Lower leg skin (tissue), 4 donors: ENCODE data around the gene MAST4. TPM values are rescaled to one million over a fixed set of nuclear protein-coding genes. Genes with fewer than 3 reads are reported as not detected.
"Not testable (repeated sequence)": the region's sequence is repeated elsewhere in the genome, so short reads cannot be mapped to it uniquely, and the experiment has no call there.

Source experiments
- DNase-seq, 2 donors: peaks; one replicate each; pipeline ENCODE4 v3.0.0-alpha.2; 2019; ENCODE audit warnings: low spot score in 2 of 2
- H3K4me3 ChIP-seq: fragments of 200-600 bp; sonication (generic); 2 replicates; pipeline ENCODE4 v1.5.1; 2017; ENCODE audit warnings: mild to moderate bottlenecking, low read depth; ENCODE audit not compliant: poor library complexity, severe bottlenecking
- POLR2A ChIP-seq, 2 donors: fragments of 450-650 bp; IDR thresholded peaks; one replicate each; pipeline ENCODE4 v1.6.1; 2016 to 2017; ENCODE audit warnings: antibody characterized with exemption in 2 of 2, mild to moderate bottlenecking in 1 of 2, moderate library complexity in 1 of 2
- WGBS, 2 donors: methylation state at CpG; one replicate each; pipeline ENCODE4 v1.1.5; 2018; 5-methylcytosine and 5-hydroxymethylcytosine counted together
- intact Hi-C: fragments of 100-400 bp; cut with DNase I; formaldehyde crosslinking; loops from one replicate; pipeline ENCODE4 v1.15.0; 2023; ENCODE audit warnings: low total_unique reads
- total RNA-seq, 4 donors: library from RNA; depleted of rRNA; stranded (reverse); fragments of >200 nt; gene quantifications; one replicate each; pipeline ENCODE4 v1.1.0, GENCODE V29; 2016
- TF ChIP-seq, protein P1 (sequence below), 3 donors: fragments of 450-650 bp; IDR thresholded peaks; one replicate each; pipeline ENCODE4 v1.5.1; 2016; ENCODE audit warnings: antibody characterized with exemption in 3 of 3, mild to moderate bottlenecking in 3 of 3, moderate library complexity in 2 of 3

The MAST4 gene
- total RNA-seq, 4 donors from 2014 or later, result 49.0 to 109 (median 55.5) TPM

DNA sequence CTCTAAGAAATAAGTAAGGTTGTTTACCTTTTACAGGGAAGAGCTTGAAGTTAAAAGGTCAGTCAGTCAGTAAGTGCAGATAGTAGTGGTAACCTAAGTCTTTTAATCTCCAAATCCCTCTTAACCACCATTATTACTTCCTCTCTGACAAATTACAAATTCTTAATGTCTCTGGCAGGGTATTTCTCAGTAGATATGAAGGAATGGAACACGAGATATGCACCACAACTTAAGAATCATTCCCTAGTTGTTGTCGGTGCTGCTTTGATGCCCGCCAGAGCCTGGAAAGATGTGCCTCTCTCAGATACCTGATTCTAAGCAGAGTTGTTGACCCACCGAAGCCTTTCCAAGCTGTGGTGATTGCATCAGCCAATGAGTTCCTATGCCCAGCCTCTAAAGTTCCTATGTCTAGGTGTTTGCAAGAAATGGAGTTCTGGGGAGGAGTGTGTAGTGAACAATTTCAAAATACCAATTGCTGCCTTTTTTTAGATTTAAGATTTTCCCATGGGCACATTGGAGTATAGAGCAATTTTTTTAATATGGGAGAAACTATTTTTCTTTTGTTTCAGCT, 521.9 kb downstream of the MAST4 start:
- no peak for TF ChIP-seq POLR2A (IDR thresholded peaks at IDR 0.05)
- TF ChIP-seq, protein P1, sequence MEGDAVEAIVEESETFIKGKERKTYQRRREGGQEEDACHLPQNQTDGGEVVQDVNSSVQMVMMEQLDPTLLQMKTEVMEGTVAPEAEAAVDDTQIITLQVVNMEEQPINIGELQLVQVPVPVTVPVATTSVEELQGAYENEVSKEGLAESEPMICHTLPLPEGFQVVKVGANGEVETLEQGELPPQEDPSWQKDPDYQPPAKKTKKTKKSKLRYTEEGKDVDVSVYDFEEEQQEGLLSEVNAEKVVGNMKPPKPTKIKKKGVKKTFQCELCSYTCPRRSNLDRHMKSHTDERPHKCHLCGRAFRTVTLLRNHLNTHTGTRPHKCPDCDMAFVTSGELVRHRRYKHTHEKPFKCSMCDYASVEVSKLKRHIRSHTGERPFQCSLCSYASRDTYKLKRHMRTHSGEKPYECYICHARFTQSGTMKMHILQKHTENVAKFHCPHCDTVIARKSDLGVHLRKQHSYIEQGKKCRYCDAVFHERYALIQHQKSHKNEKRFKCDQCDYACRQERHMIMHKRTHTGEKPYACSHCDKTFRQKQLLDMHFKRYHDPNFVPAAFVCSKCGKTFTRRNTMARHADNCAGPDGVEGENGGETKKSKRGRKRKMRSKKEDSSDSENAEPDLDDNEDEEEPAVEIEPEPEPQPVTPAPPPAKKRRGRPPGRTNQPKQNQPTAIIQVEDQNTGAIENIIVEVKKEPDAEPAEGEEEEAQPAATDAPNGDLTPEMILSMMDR (IDR thresholded peaks at IDR 0.05), result no peak
- 95 to 97% methylated on average over 4 of the region's 4 CpGs for WGBS, 2 donors
- no peak for DNase-seq
- intact Hi-C loops, result no loop called here
- no peak overlapping the region for H3K4me3 ChIP-seq

DNA sequence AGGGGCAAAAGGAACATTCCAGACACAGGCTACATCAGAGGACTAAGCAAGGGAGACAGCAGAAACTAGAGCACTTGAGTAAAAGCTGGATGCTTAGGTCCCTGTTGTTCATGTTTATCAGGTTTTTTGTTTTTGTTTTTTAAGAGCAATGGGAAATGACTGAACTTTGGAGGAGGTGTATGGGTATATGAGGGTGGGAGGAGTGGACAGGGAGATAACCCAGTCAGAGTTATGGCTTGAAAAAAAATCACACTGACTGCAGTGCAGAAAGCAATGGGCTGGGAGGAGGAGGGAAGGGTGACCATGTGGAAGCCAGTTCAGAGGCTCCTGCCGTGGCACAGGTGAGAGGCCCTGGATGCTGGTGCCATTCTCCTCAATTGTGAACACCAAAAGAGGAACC, 522.8 kb downstream of the MAST4 start:
- 90 to 100% methylated on average over 1 of the region's 1 CpG for WGBS, 2 donors
- no peak for TF ChIP-seq POLR2A (IDR thresholded peaks at IDR 0.05)
- TF ChIP-seq, protein P1 (IDR thresholded peaks at IDR 0.05), result no peak
- DNase-seq, result no peak
- no peak overlapping the region for H3K4me3 ChIP-seq
- intact Hi-C loops, result no loop called here

DNA sequence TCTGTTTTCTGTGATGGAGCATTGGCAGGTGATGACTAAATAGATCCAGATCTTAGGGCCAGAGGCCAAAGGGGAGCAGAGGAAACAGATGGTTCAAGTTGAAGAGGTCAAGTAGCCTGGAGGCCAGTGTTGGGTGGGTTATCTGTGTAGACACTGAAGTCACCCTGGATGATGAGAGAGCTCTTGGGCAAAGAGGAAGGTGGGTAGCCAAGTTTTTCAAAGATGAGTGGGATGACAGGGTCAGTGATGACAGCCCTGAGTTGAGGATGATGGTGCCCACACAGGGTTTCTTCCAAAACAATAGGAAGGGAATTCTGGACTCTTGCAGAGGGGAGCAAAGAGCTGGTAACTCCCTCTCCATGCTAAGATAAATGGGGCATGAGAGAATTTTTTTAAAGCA, 523.8 kb downstream of the MAST4 start:
- DNase-seq, result no peak
- TF ChIP-seq, protein P1 (IDR thresholded peaks at IDR 0.05), result no peak
- TF ChIP-seq POLR2A (IDR thresholded peaks at IDR 0.05), result no peak
- intact Hi-C loops, result no loop called here
- no peak overlapping the region for H3K4me3 ChIP-seq

DNA sequence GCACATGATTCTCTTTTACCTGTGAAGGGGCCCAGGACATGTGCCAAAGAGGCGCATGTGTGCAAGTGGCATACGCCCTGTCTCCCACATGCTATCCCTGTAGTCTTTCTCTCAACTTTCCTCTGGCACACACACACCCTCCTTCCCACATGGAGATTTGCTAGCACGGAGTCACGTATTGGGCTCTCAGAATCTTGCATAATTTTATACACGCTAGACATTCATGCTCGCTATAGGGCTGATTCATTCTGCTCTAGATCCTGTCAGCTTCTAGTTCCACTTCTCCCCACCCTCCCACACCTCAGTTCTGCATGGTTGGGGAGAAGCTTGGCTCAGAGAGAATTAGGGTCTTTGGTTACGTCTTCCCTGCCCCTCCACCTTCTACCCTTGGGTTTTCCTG, 527.6 kb downstream of the MAST4 start:
- H3K4me3 ChIP-seq, result no peak overlapping the region
- 90 to 97% methylated on average over 7 of the region's 7 CpGs for WGBS, 2 donors
- DNase-seq, result no peak
- intact Hi-C loops, result no loop called here
- TF ChIP-seq POLR2A (IDR thresholded peaks at IDR 0.05), result no peak
- TF ChIP-seq, protein P1 (IDR thresholded peaks at IDR 0.05), result no peak

DNA sequence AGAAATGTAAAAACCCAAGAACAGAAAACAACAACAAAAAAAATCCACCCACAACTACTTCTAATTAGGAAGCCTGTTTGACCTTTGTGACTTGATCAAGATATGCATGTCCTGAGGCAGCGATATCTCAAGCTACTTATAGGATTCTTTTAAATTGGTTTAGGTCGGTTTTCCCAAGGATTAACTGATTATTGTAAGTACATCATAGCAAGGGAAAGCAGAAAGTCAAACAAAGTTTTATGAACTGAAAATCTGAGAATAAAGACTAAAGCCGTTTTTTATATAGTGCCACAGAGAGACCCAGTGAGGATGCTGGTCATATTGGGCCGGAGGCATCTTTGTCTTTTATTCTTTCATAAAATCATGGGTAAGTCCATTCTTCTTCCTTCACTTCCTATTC, 528.4 kb downstream of the MAST4 start:
- no peak for DNase-seq
- TF ChIP-seq POLR2A (IDR thresholded peaks at IDR 0.05), result no peak
- TF ChIP-seq, protein P1 (IDR thresholded peaks at IDR 0.05), result no peak
- intact Hi-C loops, result no loop called here
- WGBS, 2 donors, result 84 to 92% methylated on average over 4 of the region's 4 CpGs
- no peak overlapping the region for H3K4me3 ChIP-seq

DNA sequence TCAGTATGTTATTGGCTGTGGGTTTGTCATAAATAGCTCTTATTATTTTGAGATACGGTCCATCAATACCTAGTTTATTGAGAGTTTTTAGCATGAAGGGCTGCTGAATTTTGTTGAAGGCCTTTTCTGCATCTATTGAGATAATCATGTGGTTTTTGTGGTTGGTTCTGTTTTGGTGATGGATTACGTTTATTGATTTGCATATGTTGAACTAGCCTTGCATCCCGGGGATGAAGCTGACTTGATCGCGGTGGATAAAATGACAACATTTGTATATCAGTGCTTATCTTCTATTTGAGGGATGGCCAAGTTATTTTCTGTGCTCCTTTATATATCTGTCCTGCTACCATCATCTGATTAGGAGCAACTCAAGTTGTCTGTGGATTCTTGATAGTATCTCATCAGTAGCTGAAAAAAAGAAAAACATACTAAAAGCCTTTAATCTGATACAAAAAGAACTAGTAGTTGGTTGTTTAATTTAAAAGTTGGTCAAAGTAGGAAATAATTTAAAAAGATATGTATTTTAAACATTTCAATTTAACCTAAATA, 531.2 kb downstream of the MAST4 start:
- DNase-seq, H3K4me3 ChIP-seq, intact Hi-C loops: not testable (repeated sequence)
- 85 to 93% methylated on average over 5 of the region's 5 CpGs for WGBS, 2 donors
